Measurements from ENCODE around the gene CACNA1G. TPM values are rescaled to one million over a fixed set of nuclear protein-coding genes. Genes with fewer than 3 reads are reported as not detected.

Gene CACNA1G
- total RNA-seq, 4 donors from 2014 or later = under 0.01 to 28.9 (median 6.0) TPM

GRCh38 chr17:50640686-50641351 is 80.3 kb downstream of the CACNA1G start:
- Histone ChIP-seq H3K4me3 (no peak overlapping the region), H3K9me3 (no peaks in the 10 kb centered on the region), H3K27me3 (no peaks in the 10 kb centered on the region), H3K27ac (no peak overlapping the region), H3K36me3 (no peaks in the 10 kb centered on the region), H3K4me1 (peaks cover 0 to 11% of the 10 kb centered on the region in 2 donors)
- TF ChIP-seq POLR2A (IDR thresholded peaks at IDR 0.05) (no peak), CTCF (IDR thresholded peaks at IDR 0.05) (no peak)
- no peak for DNase-seq
- intact Hi-C loops (cut with DNase I; ENCODE audit: low total_unique reads) = no loop called here

GRCh38 chr17:50641357-50641756 is 80.8 kb downstream of the CACNA1G start:
- peaks cover 0 to 11% of the 10 kb centered on the region in 2 donors for H3K4me1 ChIP-seq
- no peak for DNase-seq
- no peaks in the 10 kb centered on the region for H3K36me3 ChIP-seq
- no peak overlapping the region for H3K4me3 ChIP-seq
- no peaks in the 10 kb centered on the region for H3K9me3 ChIP-seq
- H3K27ac ChIP-seq = no peak overlapping the region
- intact Hi-C loops (cut with DNase I; ENCODE audit: low total_unique reads) = no loop called here
- TF ChIP-seq CTCF (IDR thresholded peaks at IDR 0.05) (no peak), POLR2A (IDR thresholded peaks at IDR 0.05) (no peak)
- H3K27me3 ChIP-seq = no peaks in the 10 kb centered on the region

GRCh38 chr17:50642071-50642721 is 81.7 kb downstream of the CACNA1G start:
- peaks cover 0 to 11% of the 10 kb centered on the region in 2 donors for H3K4me1 ChIP-seq
- no peak overlapping the region for H3K27ac ChIP-seq
- DNase-seq = no peak
- intact Hi-C loops (cut with DNase I; ENCODE audit: low total_unique reads) = no loop called here
- H3K36me3 ChIP-seq = no peaks in the 10 kb centered on the region
- no peak for TF ChIP-seq POLR2A (IDR thresholded peaks at IDR 0.05)
- TF ChIP-seq CTCF (IDR thresholded peaks at IDR 0.05) = no peak
- no peaks in the 10 kb centered on the region for H3K9me3 ChIP-seq
- no peak overlapping the region for H3K4me3 ChIP-seq
- no peaks in the 10 kb centered on the region for H3K27me3 ChIP-seq

- no peak overlapping the region for H3K27ac ChIP-seq
- H3K36me3 ChIP-seq = no peaks in the 10 kb centered on the region
- no peaks in the 10 kb centered on the region for H3K27me3 ChIP-seq
- no peak for DNase-seq
- intact Hi-C loops (cut with DNase I; ENCODE audit: low total_unique reads) = no loop called here
- TF ChIP-seq CTCF (IDR thresholded peaks at IDR 0.05) = no peak
- no peak for TF ChIP-seq POLR2A (IDR thresholded peaks at IDR 0.05)
- H3K9me3 ChIP-seq = no peaks in the 10 kb centered on the region
- no peak overlapping the region for H3K4me3 ChIP-seq
- peaks cover 0 to 11% of the 10 kb centered on the region in 2 donors for H3K4me1 ChIP-seq
Observed at GRCh38 chr17:50642722-50643656, 82.5 kb downstream of the CACNA1G start.
